GM12865 (cell line): ENCODE measurements around the gene ATRN.

Source experiments
- DNase-seq: peaks from one replicate; pipeline ENCODE4 v3.0.0; 2010; ENCODE audit warnings: low read depth
- H3K4me3 ChIP-seq: 2 replicates; pipeline ENCODE4 v1.5.1; 2011; ENCODE audit warnings: mild to moderate bottlenecking, low read depth, low read length, control low read depth
- TF ChIP-seq, protein P1 (sequence below): IDR thresholded peaks from 2 replicates; pipeline ENCODE4 v1.5.1; 2011; ENCODE audit warnings: low read length, control low read depth, low read depth, inconsistent platforms; ENCODE audit not compliant: insufficient read depth; ENCODE audit errors: missing control alignments

ATRN gene

GRCh38 chr20:3632311-3633004, 161.6 kb downstream of the ATRN start:
- no peak for DNase-seq
- TF ChIP-seq, protein P1, sequence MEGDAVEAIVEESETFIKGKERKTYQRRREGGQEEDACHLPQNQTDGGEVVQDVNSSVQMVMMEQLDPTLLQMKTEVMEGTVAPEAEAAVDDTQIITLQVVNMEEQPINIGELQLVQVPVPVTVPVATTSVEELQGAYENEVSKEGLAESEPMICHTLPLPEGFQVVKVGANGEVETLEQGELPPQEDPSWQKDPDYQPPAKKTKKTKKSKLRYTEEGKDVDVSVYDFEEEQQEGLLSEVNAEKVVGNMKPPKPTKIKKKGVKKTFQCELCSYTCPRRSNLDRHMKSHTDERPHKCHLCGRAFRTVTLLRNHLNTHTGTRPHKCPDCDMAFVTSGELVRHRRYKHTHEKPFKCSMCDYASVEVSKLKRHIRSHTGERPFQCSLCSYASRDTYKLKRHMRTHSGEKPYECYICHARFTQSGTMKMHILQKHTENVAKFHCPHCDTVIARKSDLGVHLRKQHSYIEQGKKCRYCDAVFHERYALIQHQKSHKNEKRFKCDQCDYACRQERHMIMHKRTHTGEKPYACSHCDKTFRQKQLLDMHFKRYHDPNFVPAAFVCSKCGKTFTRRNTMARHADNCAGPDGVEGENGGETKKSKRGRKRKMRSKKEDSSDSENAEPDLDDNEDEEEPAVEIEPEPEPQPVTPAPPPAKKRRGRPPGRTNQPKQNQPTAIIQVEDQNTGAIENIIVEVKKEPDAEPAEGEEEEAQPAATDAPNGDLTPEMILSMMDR, result no peak
- H3K4me3 ChIP-seq, result no peak overlapping the region

DNA sequence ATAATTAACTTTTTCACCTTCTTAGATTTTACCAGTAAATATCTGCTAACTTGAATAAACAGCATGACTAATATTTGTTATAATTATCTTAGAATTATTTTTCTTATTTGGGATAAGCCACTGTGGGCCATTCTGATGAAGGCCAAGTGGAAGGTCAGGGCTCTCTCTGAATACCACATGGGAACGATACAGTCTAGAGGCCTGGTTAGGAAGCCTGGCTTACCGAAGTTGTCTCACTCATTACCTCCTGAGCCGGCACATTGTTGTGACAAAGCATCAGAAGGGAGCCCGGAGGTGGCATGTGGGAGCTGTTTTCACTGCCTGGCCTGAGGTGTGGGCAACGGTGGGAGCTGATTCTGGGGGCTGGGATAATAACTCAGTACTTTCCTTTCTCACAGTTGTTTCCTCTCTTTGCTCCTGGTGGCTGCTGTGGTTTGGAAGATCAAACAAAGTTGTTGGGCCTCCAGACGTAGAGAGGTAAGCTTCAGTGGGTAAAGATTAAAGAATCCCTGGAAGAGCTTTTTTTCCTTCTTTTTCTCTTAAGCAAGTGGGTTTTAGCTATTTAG, 163.2 kb downstream of the ATRN start:
- no peak overlapping the region for H3K4me3 ChIP-seq
- TF ChIP-seq, protein P1, result no peak
- no peak for DNase-seq

DNA sequence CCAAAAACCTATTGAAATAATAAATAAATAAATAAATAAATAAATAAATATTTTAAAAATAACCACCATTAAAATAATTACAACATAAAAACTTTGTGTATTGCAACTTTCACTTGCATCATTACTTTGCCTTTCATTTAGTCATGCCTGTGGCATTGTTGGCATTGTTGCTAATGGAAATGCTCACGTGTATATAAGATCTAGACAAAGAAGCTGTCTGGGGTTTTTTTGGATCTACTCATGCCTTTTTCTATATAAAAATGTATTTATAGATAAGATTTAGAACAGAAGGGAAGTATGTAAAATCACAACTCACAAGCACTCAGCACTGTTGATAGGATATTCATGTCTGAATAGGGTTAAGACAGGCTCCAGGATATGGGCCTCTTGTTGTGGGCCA, 164.5 kb downstream of the ATRN start:
- TF ChIP-seq, protein P1, result no peak
- H3K4me3 ChIP-seq, result no peak overlapping the region
- DNase-seq, result no peak

DNA sequence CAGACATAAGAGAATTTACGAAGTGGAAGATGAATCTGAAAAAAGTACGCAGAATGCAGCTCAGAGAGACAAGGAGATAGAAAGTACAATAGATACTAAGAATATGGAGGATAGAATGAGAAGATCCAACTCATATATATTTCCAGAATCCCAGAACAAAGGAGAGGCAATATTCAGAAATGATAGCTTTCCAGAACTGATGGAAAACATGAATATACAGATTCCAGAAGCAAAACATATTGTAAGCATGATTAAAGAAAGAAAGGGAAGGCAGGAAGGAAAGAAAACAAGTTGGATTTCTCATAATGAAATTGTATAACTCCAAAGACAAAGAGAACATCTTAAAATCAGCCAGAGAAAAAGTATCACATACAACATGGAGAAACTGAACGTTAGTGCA, 169.4 kb downstream of the ATRN start:
- no peak overlapping the region for H3K4me3 ChIP-seq
- TF ChIP-seq, protein P1, result no peak
- no peak for DNase-seq

DNA sequence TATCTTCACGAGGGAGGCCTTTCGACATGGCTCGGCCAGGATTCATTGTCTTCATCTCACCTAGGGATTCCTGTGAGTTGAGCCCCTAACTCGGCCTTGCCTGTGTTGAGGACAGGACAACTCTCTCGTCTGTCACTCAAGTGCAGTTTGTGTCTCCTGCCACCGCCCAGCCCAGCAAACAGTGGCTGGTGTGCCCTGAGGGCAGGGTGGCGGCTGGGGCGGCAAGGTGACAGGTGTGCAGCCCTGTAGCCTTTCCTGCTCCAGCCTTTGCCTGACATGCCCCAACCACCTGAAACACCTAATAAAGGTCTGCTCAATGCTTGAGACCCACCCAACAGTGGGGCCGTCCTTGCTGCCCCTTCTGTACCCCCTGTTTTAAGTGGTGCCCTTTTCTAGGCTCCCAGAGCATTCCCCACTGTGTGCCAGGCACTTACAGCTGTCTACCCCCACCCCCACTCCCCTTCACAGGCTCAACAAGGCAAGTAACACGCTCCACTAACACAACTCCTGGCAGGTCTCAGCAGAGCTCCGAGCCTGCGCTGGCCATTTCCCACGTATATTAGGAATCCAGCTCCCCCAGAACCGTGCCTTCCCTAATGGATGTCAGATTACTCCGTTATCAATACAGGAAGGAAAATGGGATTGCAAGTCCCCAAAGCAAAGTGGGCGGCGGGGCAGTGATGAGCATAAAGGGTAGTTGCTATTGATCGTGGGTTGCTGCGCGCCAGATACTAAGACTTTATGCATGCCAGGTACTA, 174.7 kb downstream of the ATRN start:
- DNase-seq, result no peak
- TF ChIP-seq, protein P1, result no peak
- H3K4me3 ChIP-seq, result no peak overlapping the region

- H3K4me3 ChIP-seq, result no peak overlapping the region
- TF ChIP-seq, protein P1, result no peak
- DNase-seq, result no peak
Observed at GRCh38 chr20:3646067-3646440, 175.2 kb downstream of the ATRN start.

DNA sequence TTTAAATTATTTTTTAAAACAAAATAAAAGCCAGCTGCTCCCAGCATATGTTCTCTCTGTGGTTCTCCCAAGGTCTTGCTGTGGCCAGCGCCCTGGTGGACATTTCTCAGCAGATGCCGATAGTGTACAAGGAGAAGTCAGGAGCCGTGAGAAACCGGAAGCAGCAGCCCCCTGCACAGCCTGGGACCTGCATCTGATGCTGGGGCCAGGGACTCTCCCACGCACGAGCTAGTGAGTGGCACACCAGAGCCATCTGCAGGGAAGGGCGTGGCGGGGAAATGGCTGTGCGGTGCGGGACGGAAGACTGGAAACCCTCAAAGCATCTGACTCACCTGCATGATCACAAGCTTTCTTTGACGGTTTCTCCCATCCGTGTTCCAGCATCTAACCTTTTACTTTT, 175.8 kb downstream of the ATRN start:
- no peak for DNase-seq
- no peak overlapping the region for H3K4me3 ChIP-seq
- TF ChIP-seq, protein P1, result no peak
